ENCODE measurements around the gene HLA-DOB.
A peak's percentile ranks its signal among the peaks of the same experiment; 100 is the strongest.

HLA-DOB gene

GRCh38 chr6:32855467-32856174 is 38.8 kb upstream of the HLA-DOB start:
- in situ Hi-C loops (cut with MboI; ENCODE audit: low pct_unique_long_range_greater_than_20kb, low sequenced_read_pairs, unreplicated experiment), result no loop called here
- no peak for TF ChIP-seq CTCF (IDR thresholded peaks at IDR 0.05; ENCODE audit: extremely low read depth, insufficient read depth, missing control alignments)
- DNase-seq (ENCODE audit: low spot score), result no peak

DNA sequence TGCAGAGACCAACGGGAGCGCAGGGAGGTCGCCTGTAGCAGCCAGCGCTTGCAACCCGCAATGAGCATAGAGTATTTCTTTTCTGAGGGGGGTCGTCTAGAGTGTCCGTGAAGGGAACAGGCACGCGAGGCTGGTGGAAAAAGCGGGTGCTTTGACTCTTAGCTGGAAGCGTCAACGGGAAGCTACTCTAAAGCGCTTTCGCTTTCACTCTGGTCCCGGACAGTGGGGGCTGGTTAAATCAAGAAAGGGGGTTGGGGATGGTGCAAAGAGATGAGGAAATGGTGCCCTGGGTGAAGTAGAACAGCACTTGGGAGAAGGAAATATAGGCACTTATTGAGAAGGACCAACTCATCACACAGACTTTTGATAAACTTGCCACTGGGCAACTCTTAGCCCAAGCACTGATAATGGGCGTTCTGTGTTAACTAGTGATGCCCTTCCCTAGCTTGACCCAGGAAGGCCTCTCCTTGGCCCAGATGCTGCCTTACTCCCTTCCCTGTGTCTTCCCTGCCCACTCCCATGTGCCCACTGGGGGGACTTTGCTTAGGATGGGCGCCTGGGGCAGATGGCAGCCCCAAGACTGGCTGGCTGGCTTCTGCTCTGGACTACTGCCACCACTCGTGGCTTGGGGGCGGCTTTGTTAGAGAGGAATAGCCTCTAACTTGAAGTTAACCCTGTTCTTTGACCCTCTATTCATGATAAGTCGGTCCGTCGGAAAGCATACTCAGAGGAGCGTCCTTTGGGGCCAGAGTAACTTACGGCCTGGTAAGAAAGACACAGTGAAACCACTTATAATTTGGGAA is 37.8 kb upstream of the HLA-DOB start:
- DNase-seq (ENCODE audit: low spot score), result peak; percentile 70
- no peak for TF ChIP-seq CTCF (IDR thresholded peaks at IDR 0.05; ENCODE audit: extremely low read depth, insufficient read depth, missing control alignments)
- in situ Hi-C loops (cut with MboI; ENCODE audit: low pct_unique_long_range_greater_than_20kb, low sequenced_read_pairs, unreplicated experiment), result no loop called here

DNA sequence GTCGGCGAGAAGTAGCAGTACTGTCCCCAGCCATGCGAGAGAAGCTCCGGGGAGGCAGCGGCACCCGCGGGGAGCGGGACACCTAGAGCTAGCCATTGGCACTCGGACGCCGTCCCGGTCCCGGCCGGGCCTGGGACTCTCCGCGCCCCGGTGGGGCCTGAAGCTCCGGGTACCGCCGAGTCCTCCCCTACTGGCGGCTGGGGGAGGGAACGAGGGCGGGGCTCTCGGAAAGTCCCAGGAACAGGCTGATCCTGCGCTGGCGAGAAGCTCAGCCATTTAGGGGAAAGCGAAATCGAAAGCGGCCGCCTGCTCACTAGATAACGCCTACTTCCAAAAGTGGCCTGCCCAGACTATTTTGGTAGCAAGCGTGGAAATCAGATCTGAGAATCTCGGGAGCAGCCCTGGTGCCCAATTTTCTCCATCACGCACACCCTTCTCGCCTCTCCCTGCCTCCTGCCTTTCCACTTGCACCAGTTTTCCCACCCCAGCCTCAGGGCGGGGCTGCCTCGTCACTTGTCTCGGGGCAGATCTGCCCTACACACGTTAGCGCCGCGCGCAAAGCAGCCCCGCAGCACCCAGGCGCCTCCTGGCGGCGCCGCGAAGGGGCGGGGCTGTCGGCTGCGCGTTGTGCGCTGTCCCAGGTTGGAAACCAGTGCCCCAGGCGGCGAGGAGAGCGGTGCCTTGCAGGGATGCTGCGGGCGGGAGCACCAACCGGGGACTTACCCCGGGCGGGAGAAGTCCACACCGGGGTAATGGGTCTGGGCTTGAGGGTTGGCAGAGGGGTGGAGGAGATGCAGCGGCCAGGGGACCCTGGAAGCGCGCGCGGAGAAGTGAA is 37.0 kb upstream of the HLA-DOB start, which contains the start of the genes PSMB9 and TAP1:
PSMB9 (plus strand) TSS at position 652 of the 835 bp plus-strand sequence; CDS start at position 690, 38 bp downstream.
TAP1 (minus strand) TSS at position 164 of the 835 bp plus-strand sequence; CDS start at position 96, 68 bp downstream.
- in situ Hi-C loops (cut with MboI; ENCODE audit: low pct_unique_long_range_greater_than_20kb, low sequenced_read_pairs, unreplicated experiment), result no loop called here
- peak; percentile 93 for TF ChIP-seq CTCF (IDR thresholded peaks at IDR 0.05; ENCODE audit: extremely low read depth, insufficient read depth, missing control alignments)
- DNase-seq (ENCODE audit: low spot score), result peak; percentile 96

DNA sequence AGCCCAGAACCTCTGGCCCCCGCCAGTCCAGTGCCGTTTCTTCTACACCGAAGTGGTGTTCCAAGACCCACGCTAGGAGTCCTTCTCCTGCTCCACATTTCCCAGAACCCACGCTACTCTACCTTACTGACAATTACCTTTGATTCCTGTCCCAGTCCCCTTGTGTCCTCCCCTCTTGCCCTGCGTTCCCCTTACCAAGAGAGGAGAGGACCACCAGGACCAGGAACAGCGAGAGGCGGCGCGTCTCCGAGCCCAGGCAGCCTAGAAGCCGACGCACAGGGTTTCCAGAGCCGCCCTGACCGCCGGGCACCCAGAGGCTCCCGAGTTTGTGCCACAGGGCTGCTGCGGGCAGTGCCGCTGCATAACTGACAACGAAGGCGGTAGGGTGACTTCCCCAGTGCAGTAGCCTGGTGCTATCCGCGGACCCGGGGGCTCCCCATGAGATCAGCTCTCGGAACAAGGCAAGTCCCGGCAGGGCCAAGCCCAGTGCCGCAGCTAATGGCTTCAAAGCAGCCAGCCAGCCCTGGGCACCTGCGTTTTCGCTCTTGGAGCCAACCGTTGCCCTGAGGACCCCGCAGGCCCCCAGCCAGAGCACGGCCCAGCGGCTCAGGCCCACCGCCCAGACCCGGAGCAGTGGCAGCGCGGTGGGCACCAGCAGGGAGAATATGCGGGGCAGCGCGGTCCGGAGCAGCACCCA is 36.2 kb upstream of the HLA-DOB start:
- DNase-seq (ENCODE audit: low spot score), result peak; percentile 72
- TF ChIP-seq CTCF (IDR thresholded peaks at IDR 0.05; ENCODE audit: extremely low read depth, insufficient read depth, missing control alignments), result no peak
- in situ Hi-C loops (cut with MboI; ENCODE audit: low pct_unique_long_range_greater_than_20kb, low sequenced_read_pairs, unreplicated experiment), result no loop called here

- peak; percentile 47 for DNase-seq (ENCODE audit: low spot score)
- in situ Hi-C loops (cut with MboI; ENCODE audit: low pct_unique_long_range_greater_than_20kb, low sequenced_read_pairs, unreplicated experiment), result no loop called here
- TF ChIP-seq CTCF (IDR thresholded peaks at IDR 0.05; ENCODE audit: extremely low read depth, insufficient read depth, missing control alignments), result no peak
Observed at GRCh38 chr6:32852018-32852843, 35.4 kb upstream of the HLA-DOB start.

Data from GM13977 (cell line).